Activated T-helper 1 cell treated with anti-CD3 and anti-CD28 coated beads, Interleukin-12 subunit alpha, Interleukin-12 subunit beta, Interleukin-2, Interleukin-4 antibody, amounts not matched to agents 30 ng/mL and 10 ng/mL and 1 ng/mL, durations not matched to agents 14 hours and 24 hours and 36 hours (primary cell): ENCODE results near the gene FOXD3. TPM values are rescaled to one million over a fixed set of nuclear protein-coding genes. Genes with fewer than 3 reads are reported as not detected.

Source experiments
- DNase-seq: peaks from one replicate; pipeline ENCODE4 v3.0.0; 2021; ENCODE audit warnings: low spot score
- H3K27ac Mint-ChIP-seq: one replicate; pipeline ENCODE4 v1.8.0; 2021; ENCODE audit warnings: mild to moderate bottlenecking, mixed read lengths
- H3K27me3 Mint-ChIP-seq: one replicate; pipeline ENCODE4 v1.8.0; 2022; ENCODE audit warnings: mild to moderate bottlenecking, moderate library complexity, mixed read lengths; ENCODE audit not compliant: insufficient read depth
- H3K36me3 Mint-ChIP-seq: one replicate; pipeline ENCODE4 v1.8.0; 2021; ENCODE audit warnings: low read depth, mixed read lengths
- H3K4me1 Mint-ChIP-seq: one replicate; pipeline ENCODE4 v1.8.0; 2021; ENCODE audit warnings: low read depth, mixed read lengths
- H3K4me3 Mint-ChIP-seq: one replicate; pipeline ENCODE4 v1.8.0; 2021; ENCODE audit warnings: mild to moderate bottlenecking, moderate library complexity, mixed read lengths
- H3K9me3 Mint-ChIP-seq: one replicate; pipeline ENCODE4 v1.8.0; 2021; ENCODE audit warnings: mixed read lengths
- intact Hi-C: fragments of 100-400 bp; cut with micrococcal nuclease; formaldehyde crosslinking; loops from one replicate; pipeline ENCODE4 v1.15.1; 2024
- total RNA-seq: library from RNA; stranded (reverse); gene quantifications from 2 replicates; pipeline ENCODE4 v1.2.3, GENCODE V29; 2022

The FOXD3 gene
- total RNA-seq = not detected in 2 replicates

GRCh38 chr1:63322114-63322943 lies at the start of gene FOXD3:
Gene FOXD3 (plus strand): TSS chr1:63322567. CDS start chr1:63323059, 492 bp downstream.
- Mint-ChIP-seq H3K4me3 (peak within 1 kb of the TSS; percentile 79), H3K27ac (peak within 1 kb of the TSS; percentile 84), H3K9me3 (peaks cover 15% of the 10 kb centered on the region), H3K4me1 (peaks cover 29% of the 10 kb centered on the region), H3K27me3 (peaks cover 77% of the 10 kb centered on the region), H3K36me3 (peaks cover 11% of the 10 kb centered on the region)
- DNase-seq = no peak
- intact Hi-C loops = no loop called here

- Mint-ChIP-seq H3K4me3 (no peak overlapping the region), H3K36me3 (no peaks in the 10 kb centered on the region), H3K4me1 (no peaks in the 10 kb centered on the region), H3K9me3 (no peaks in the 10 kb centered on the region), H3K27ac (no peak overlapping the region), H3K27me3 (peaks cover 9% of the 10 kb centered on the region)
- no peak for DNase-seq
- intact Hi-C loops = no loop called here
Measured at GRCh38 chr1:63272811-63273210, 49.6 kb upstream of the FOXD3 start.

GRCh38 chr1:63274371-63274770 lies 48.0 kb upstream of the FOXD3 start:
- Mint-ChIP-seq H3K27ac (no peak overlapping the region), H3K27me3 (peaks cover 6% of the 10 kb centered on the region), H3K9me3 (no peaks in the 10 kb centered on the region), H3K4me1 (no peaks in the 10 kb centered on the region), H3K4me3 (no peak overlapping the region), H3K36me3 (no peaks in the 10 kb centered on the region)
- intact Hi-C loops = no loop called here
- DNase-seq = no peak

GRCh38 chr1:63274979-63275378 lies 47.4 kb upstream of the FOXD3 start:
- H3K27me3 Mint-ChIP-seq = peaks cover 6% of the 10 kb centered on the region
- intact Hi-C loops = no loop called here
- no peaks in the 10 kb centered on the region for H3K36me3 Mint-ChIP-seq
- H3K4me1 Mint-ChIP-seq = no peaks in the 10 kb centered on the region
- H3K27ac Mint-ChIP-seq = no peak overlapping the region
- H3K9me3 Mint-ChIP-seq = no peaks in the 10 kb centered on the region
- DNase-seq = no peak
- no peak overlapping the region for H3K4me3 Mint-ChIP-seq

- no peak overlapping the region for H3K4me3 Mint-ChIP-seq
- H3K36me3 Mint-ChIP-seq = no peaks in the 10 kb centered on the region
- no peak for DNase-seq
- no peak overlapping the region for H3K27ac Mint-ChIP-seq
- intact Hi-C loops = no loop called here
- no peaks in the 10 kb centered on the region for H3K9me3 Mint-ChIP-seq
- H3K27me3 Mint-ChIP-seq = peaks cover 9% of the 10 kb centered on the region
- H3K4me1 Mint-ChIP-seq = no peaks in the 10 kb centered on the region
Measured at GRCh38 chr1:63276624-63277023, 45.7 kb upstream of the FOXD3 start.

GRCh38 chr1:63277195-63278192 lies 44.9 kb upstream of the FOXD3 start:
- Mint-ChIP-seq H3K27me3 (peaks cover 11% of the 10 kb centered on the region), H3K4me1 (no peaks in the 10 kb centered on the region), H3K4me3 (no peak overlapping the region), H3K36me3 (no peaks in the 10 kb centered on the region), H3K9me3 (no peaks in the 10 kb centered on the region), H3K27ac (no peak overlapping the region)
- no peak for DNase-seq
- intact Hi-C loops = no loop called here

GRCh38 chr1:63281753-63282152 lies 40.6 kb upstream of the FOXD3 start:
- DNase-seq = no peak
- Mint-ChIP-seq H3K4me1 (no peaks in the 10 kb centered on the region), H3K36me3 (no peaks in the 10 kb centered on the region), H3K9me3 (no peaks in the 10 kb centered on the region), H3K27ac (no peak overlapping the region), H3K27me3 (peaks cover 5% of the 10 kb centered on the region), H3K4me3 (no peak overlapping the region)
- intact Hi-C loops = no loop called here

GRCh38 chr1:63289135-63289534 lies 33.2 kb upstream of the FOXD3 start:
- Mint-ChIP-seq H3K27ac (no peak overlapping the region), H3K36me3 (no peaks in the 10 kb centered on the region), H3K9me3 (peaks cover 14% of the 10 kb centered on the region), H3K27me3 (no peaks in the 10 kb centered on the region), H3K4me1 (no peaks in the 10 kb centered on the region), H3K4me3 (no peak overlapping the region)
- intact Hi-C loops = no loop called here
- DNase-seq = no peak

GRCh38 chr1:63294803-63295594 lies 27.4 kb upstream of the FOXD3 start:
- intact Hi-C loops = no loop called here
- peaks cover 4% of the 10 kb centered on the region for H3K9me3 Mint-ChIP-seq
- H3K36me3 Mint-ChIP-seq = no peaks in the 10 kb centered on the region
- H3K4me3 Mint-ChIP-seq = no peak overlapping the region
- no peak for DNase-seq
- H3K27ac Mint-ChIP-seq = no peak overlapping the region
- H3K27me3 Mint-ChIP-seq = peaks cover 5% of the 10 kb centered on the region
- H3K4me1 Mint-ChIP-seq = no peaks in the 10 kb centered on the region

- no peak overlapping the region for H3K4me3 Mint-ChIP-seq
- peaks cover 18% of the 10 kb centered on the region for H3K27me3 Mint-ChIP-seq
- no peak for DNase-seq
- intact Hi-C loops = no loop called here
- H3K9me3 Mint-ChIP-seq = no peaks in the 10 kb centered on the region
- no peak overlapping the region for H3K27ac Mint-ChIP-seq
- no peaks in the 10 kb centered on the region for H3K4me1 Mint-ChIP-seq
- H3K36me3 Mint-ChIP-seq = no peaks in the 10 kb centered on the region
Measured at GRCh38 chr1:63304410-63304809, 18.0 kb upstream of the FOXD3 start.

- no peak for DNase-seq
- peaks cover 18% of the 10 kb centered on the region for H3K27me3 Mint-ChIP-seq
- no peaks in the 10 kb centered on the region for H3K4me1 Mint-ChIP-seq
Measured at GRCh38 chr1:63305043-63305442, 17.3 kb upstream of the FOXD3 start.

GRCh38 chr1:63307196-63307794 lies 15.1 kb upstream of the FOXD3 start:
- no peaks in the 10 kb centered on the region for H3K9me3 Mint-ChIP-seq
- peaks cover 18% of the 10 kb centered on the region for H3K27me3 Mint-ChIP-seq
- no peaks in the 10 kb centered on the region for H3K36me3 Mint-ChIP-seq
- H3K4me3 Mint-ChIP-seq = no peak overlapping the region
- intact Hi-C loops = no loop called here
- no peak overlapping the region for H3K27ac Mint-ChIP-seq
- H3K4me1 Mint-ChIP-seq = no peaks in the 10 kb centered on the region
- no peak for DNase-seq

More at GRCh38 chr1:63305043-63305442, 17.3 kb upstream of the FOXD3 start:
- Mint-ChIP-seq H3K36me3 (no peaks in the 10 kb centered on the region), H3K4me3 (no peak overlapping the region), H3K27ac (no peak overlapping the region), H3K9me3 (no peaks in the 10 kb centered on the region)
- intact Hi-C loops = no loop called here
